Measurements from ENCODE around the gene TEX14. TPM values are rescaled to one million over a fixed set of nuclear protein-coding genes. Genes with fewer than 3 reads are reported as not detected.
"Not testable (repeated sequence)": the region's sequence is repeated elsewhere in the genome, so short reads cannot be mapped to it uniquely, and the experiment has no call there.

TEX14 gene
- total RNA-seq, 1 experiment from 2014 or later: 0.89 TPM

GRCh38 chr17:58660621-58661020, 31.2 kb downstream of the TEX14 start (continued):
- TF ChIP-seq CTCF (IDR thresholded peaks at IDR 0.05 in 2 of 3, conservative IDR thresholded peaks at IDR 0.05 in 1 of 3; ENCODE audit: borderline replicate concordance in 1 of 3, insufficient read depth in 1 of 3, low read depth in 2 of 3, low read length in 2 of 3): no peak
- no peak for TF ChIP-seq SRF (IDR thresholded peaks at IDR 0.05; ENCODE audit: low read depth)
- TF ChIP-seq CBX3 (IDR thresholded peaks at IDR 0.05; ENCODE audit: low read depth): no peak

DNA sequence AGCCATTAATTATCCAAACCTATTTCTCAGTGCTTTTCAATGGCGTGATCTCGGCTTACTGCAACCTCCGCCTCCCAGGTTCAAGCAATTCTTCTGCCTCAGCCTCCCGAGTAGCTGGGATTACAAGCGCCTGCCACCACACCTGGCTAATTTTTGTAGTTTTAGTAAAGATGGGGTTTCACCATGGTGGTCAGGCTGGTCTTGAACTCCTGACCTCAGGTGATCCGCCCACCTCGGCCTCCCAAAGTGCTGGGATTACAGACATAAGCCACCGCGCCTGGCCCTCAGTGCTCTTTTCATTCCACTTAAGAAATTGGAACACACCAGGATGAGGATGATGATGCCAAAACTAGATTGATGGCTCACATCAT, 32.1 kb downstream of the TEX14 start:
- H3K9me3 ChIP-seq (ENCODE audit: control insufficient read depth in 1 of 2, insufficient read depth in 1 of 2, low read depth in 1 of 2, low read length in 2 of 2); H3K79me2 ChIP-seq (ENCODE audit: insufficient read depth, low read length); H3K9me2 ChIP-seq (ENCODE audit: insufficient read depth); DNase-seq (ENCODE audit: low read depth, low spot score); BruUV-seq (replicated peaks); H3K27me3 ChIP-seq (ENCODE audit: insufficient read depth, low read length); CTCF ChIA-PET; H4K20me1 ChIP-seq (ENCODE audit: insufficient read depth); RAD21 ChIA-PET (ENCODE audit: low non-redundant PET in 1 of 2, low total read pairs in 2 of 2, uncharacterized antibody in 2 of 2, unreplicated experiment in 2 of 2); H3K36me3 ChIP-seq (ENCODE audit: control insufficient read depth in 1 of 2, insufficient read depth in 2 of 2, low read length in 2 of 2); ATAC-seq: not testable (repeated sequence)
- Histone ChIP-seq H3K9ac (ENCODE audit: low read length) (peak overlapping the region; percentile 66), H3K4me3 (replicated peaks in 1 of 2; ENCODE audit: low read depth in 1 of 2, low read length in 2 of 2) (peak overlapping the region; percentile 33 to 34), H3K4me1 (ENCODE audit: control insufficient read depth in 1 of 2, insufficient read depth in 2 of 2, low read length in 2 of 2) (peaks cover 17 to 24% of the 10 kb centered on the region in 2 experiments), H3K27ac (ENCODE audit: low read depth, low read length) (peak overlapping the region; percentile 69), H3K4me2 (ENCODE audit: low read length) (peak overlapping the region; percentile 60), H2AFZ (ENCODE audit: low read depth, low read length, poor library complexity, severe bottlenecking) (peak overlapping the region; percentile 76)
- intact Hi-C loops (cut with micrococcal nuclease): loop anchor here (1.0 kb wide), 3 partner anchors 20 to 141 kb away; no protein-coding TSS in a partner anchor
- POLR2A ChIA-PET: interaction anchor here (1.3 to 8.6 kb wide), 8 partner anchors 9 to 345 kb away, joined by 3 to 338 read pairs (median 10); partner anchors contain the start of genes MTMR4, RAD51C and TEX14
- peak; percentile 49; the same call in 1 of the 2 replicates for TF ChIP-seq EGR1 (IDR thresholded peaks at IDR 0.05; ENCODE audit: low read depth)
